WERI-Rb-1 (cell line): ENCODE results near the gene DHCR7.

ENCODE experiments used
- DNase-seq: peaks from one replicate; pipeline ENCODE4 v3.0.0-alpha.2; 2020
- H3K27ac ChIP-seq: fragments of 250-450 bp; sonication (Bioruptor Pico); 2 replicates; pipeline ENCODE4 v1.5.1; 2020; ENCODE audit warnings: mild to moderate bottlenecking, moderate library complexity
- H3K27me3 ChIP-seq: fragments of 250-450 bp; sonication (Bioruptor Pico); 2 replicates; pipeline ENCODE4 v1.5.1; 2021; ENCODE audit warnings: mild to moderate bottlenecking, low read depth, moderate library complexity; ENCODE audit not compliant: insufficient read depth, severe bottlenecking
- H3K36me3 ChIP-seq: fragments of 250-450 bp; sonication (Bioruptor Pico); 2 replicates; pipeline ENCODE4 v1.5.1; 2020; ENCODE audit warnings: mild to moderate bottlenecking, moderate library complexity
- H3K4me3 ChIP-seq: 2 replicates; pipeline ENCODE4 v1.5.1; 2011; ENCODE audit warnings: low read depth, mild to moderate bottlenecking, control low read depth, low read length
- H3K9me3 ChIP-seq: fragments of 250-450 bp; sonication (Bioruptor Pico); 2 replicates; pipeline ENCODE4 v1.5.1; 2021; ENCODE audit warnings: mild to moderate bottlenecking, moderate library complexity; ENCODE audit not compliant: severe bottlenecking
- CTCF ChIP-seq: IDR thresholded peaks from 2 replicates; pipeline ENCODE4 v1.5.1; 2011; ENCODE audit warnings: low read depth, mild to moderate bottlenecking, control low read depth, inconsistent platforms, low read length

DHCR7 gene

GRCh38 chr11:71453037-71453917, 5.1 kb upstream of the DHCR7 start, which contains the start of gene NADSYN1:
Gene NADSYN1, plus strand, starts transcription at chr11:71453203. Its CDS starts 94 bp downstream, at chr11:71453297.
- Histone ChIP-seq H3K4me3 (peak within 1 kb of the TSS; percentile 71), H3K36me3 (peaks cover 30% of the 10 kb centered on the region), H3K27me3 (no peaks in the 10 kb centered on the region), H3K9me3 (no peaks in the 10 kb centered on the region), H3K27ac (peak within 1 kb of the TSS; percentile 60)
- peak; percentile 98 for DNase-seq
- no peak for TF ChIP-seq CTCF

GRCh38 chr11:71452199-71453036, 4.2 kb upstream of the DHCR7 start:
- DNase-seq, result peak; percentile 44
- no peaks in the 10 kb centered on the region for H3K27me3 ChIP-seq
- H3K27ac ChIP-seq, result peak overlapping the region; percentile 60
- peak overlapping the region; percentile 71 for H3K4me3 ChIP-seq
- no peak for TF ChIP-seq CTCF
- no peaks in the 10 kb centered on the region for H3K9me3 ChIP-seq
- peaks cover 26% of the 10 kb centered on the region for H3K36me3 ChIP-seq

DNA sequence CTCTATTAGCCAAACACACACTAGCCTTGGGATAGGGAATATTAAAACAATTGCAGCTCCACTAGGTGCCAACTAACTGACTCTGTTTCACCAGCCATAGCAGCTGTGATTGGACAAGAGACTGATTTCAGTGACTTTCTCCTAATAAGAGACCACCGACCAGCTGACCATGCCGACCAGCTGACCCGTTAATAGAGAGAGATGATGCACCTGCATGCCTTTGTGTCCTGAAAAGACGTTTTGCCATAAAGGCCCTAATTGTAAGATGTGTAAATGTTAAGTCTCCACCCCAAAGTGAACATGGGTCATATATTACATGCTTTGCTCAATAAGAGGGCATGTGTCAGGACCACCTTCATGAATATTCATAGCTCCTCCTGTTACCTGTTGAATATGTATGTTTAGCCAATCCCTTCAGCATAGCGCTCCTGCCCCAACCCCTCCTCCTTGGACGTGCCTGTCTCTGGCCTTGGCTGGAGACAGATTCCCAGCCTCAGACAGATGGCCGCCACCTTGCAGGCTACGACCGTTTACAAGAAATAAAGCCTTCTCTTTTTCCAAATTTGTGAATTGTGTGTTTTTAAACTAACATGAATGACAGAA, 3.5 kb upstream of the DHCR7 start:
- no peak for TF ChIP-seq CTCF
- peak overlapping the region; percentile 60 for H3K27ac ChIP-seq

GRCh38 chr11:71450939-71451338, 2.7 kb upstream of the DHCR7 start:
- Histone ChIP-seq H3K27me3 (no peaks in the 10 kb centered on the region), H3K27ac (no peak overlapping the region), H3K9me3 (no peaks in the 10 kb centered on the region), H3K36me3 (peaks cover 28% of the 10 kb centered on the region), H3K4me3 (no peak overlapping the region)
- no peak for DNase-seq
- no peak for TF ChIP-seq CTCF

More for the DNA sequence above, 3.5 kb upstream of the DHCR7 start:
- Histone ChIP-seq H3K9me3 (no peaks in the 10 kb centered on the region), H3K4me3 (peak overlapping the region; percentile 71), H3K36me3 (peaks cover 26% of the 10 kb centered on the region), H3K27me3 (no peaks in the 10 kb centered on the region)
- DNase-seq, result peak; percentile 79

GRCh38 chr11:71450507-71450906, 2.3 kb upstream of the DHCR7 start:
- Histone ChIP-seq H3K36me3 (peaks cover 29% of the 10 kb centered on the region), H3K9me3 (no peaks in the 10 kb centered on the region), H3K4me3 (no peak overlapping the region), H3K27ac (no peak overlapping the region), H3K27me3 (no peaks in the 10 kb centered on the region)
- no peak for DNase-seq
- no peak for TF ChIP-seq CTCF
